Measurements from ENCODE around the gene GOLGA1.

DNA sequence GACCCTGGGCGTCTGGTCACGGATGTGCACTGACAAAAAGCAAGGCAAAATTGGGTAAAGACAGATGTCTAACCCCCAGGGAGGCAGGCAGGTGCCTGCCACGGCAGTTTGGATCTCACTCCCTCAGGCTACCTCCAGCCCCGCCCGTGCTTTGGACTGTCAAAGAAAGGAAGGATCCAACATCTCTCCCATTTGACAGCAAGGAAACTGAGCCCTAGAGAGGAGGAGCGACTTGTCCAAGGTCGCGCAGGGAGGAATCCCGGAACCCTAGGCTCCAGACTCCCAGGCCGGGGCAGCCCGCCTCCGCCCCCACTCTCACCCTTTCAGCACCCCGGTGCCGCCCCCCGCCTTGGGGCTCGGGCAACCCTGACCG, 376 bp downstream of the GOLGA1 start:
- TF ChIP-seq, protein P1, sequence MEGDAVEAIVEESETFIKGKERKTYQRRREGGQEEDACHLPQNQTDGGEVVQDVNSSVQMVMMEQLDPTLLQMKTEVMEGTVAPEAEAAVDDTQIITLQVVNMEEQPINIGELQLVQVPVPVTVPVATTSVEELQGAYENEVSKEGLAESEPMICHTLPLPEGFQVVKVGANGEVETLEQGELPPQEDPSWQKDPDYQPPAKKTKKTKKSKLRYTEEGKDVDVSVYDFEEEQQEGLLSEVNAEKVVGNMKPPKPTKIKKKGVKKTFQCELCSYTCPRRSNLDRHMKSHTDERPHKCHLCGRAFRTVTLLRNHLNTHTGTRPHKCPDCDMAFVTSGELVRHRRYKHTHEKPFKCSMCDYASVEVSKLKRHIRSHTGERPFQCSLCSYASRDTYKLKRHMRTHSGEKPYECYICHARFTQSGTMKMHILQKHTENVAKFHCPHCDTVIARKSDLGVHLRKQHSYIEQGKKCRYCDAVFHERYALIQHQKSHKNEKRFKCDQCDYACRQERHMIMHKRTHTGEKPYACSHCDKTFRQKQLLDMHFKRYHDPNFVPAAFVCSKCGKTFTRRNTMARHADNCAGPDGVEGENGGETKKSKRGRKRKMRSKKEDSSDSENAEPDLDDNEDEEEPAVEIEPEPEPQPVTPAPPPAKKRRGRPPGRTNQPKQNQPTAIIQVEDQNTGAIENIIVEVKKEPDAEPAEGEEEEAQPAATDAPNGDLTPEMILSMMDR (conservative IDR thresholded peaks at IDR 0.05 in 1 of 2, IDR thresholded peaks at IDR 0.05 in 1 of 2; ENCODE audit: extremely low read depth in 1 of 2, insufficient read depth in 1 of 2, low read depth in 1 of 2, low read length in 2 of 2) = no peak
- TF ChIP-seq EZH2 (IDR thresholded peaks at IDR 0.05; ENCODE audit: borderline replicate concordance, low read length) = no peak
